Smooth muscle cell of the pulmonary artery (primary cell): ENCODE data around the gene ATP6V1G2. TPM values are rescaled to one million over a fixed set of nuclear protein-coding genes. Genes with fewer than 3 reads are reported as not detected.

Experiments
- total RNA-seq: library from RNA; depleted of rRNA; stranded (reverse); fragments of >200 nt; gene quantifications from 2 replicates; pipeline ENCODE4 v1.2.3, GENCODE V29; 2014

Gene ATP6V1G2
- total RNA-seq, result 1.5 and 4.3 TPM in 2 replicates

DNA sequence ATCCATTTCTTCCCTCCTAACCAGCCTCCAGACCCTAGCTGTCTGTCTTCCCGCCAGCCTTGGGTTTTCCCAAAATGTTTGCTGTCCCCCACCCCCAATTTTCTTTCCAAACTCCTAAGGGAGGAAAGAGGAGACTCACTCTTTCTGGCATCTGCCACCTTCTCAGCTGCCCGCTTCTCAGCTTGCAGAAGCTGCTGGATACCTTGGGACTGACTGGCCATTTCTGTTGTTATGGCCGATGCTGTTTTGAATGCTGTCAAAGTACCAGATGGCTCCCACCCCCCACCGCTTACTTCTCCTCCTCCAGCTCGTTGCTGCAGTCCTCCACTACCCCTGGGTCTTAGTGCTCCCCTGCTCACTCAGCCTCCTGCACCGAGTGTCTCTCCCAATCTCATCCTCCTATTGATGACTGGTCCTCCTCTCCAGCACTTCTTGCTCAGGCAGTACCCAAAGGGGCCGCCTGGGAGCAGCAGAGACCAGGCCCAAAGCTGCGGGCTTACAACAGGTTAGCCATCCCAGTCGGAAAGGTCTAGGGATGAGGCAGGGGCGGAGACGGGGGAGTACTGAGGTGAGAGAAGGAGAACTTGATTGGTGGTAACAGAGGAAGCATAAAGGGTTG lies at the start of gene ATP6V1G2:
TSS of gene ATP6V1G2 (minus strand) at position 270 of the 619 bp plus-strand sequence. CDS start at position 221, 49 bp downstream.

GRCh38 chr6:31586008-31586407 lies 39.6 kb upstream of the ATP6V1G2 start, which contains the start of gene LST1:
TSS of gene LST1 (plus strand) at chr6:31586277. CDS start at chr6:31587300, 1,023 bp downstream.

DNA sequence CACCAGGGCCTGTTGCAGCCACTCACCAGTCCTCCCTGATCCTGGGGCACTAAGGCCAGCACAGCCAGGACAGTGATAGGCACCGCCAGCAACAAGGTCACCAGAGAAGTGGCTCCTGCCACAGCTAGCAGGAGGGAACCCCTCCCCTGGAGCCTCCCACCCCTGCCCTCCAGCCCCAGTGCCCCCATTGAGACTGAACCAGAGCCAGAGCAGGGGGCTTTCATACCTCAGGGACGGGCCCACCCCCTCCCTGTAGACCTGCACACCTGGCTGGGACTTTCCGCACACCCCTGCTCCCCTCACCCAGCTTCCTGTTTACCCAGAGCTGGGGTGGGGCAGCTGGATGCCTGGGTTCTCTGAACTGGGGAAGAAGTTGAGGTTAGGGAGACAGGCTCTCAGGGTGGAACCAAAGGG lies 35.8 kb upstream of the ATP6V1G2 start, which contains the start of gene LTB:
TSS of gene LTB (minus strand) at position 195 of the 414 bp plus-strand sequence. CDS start at position 188, 7 bp downstream.

DNA sequence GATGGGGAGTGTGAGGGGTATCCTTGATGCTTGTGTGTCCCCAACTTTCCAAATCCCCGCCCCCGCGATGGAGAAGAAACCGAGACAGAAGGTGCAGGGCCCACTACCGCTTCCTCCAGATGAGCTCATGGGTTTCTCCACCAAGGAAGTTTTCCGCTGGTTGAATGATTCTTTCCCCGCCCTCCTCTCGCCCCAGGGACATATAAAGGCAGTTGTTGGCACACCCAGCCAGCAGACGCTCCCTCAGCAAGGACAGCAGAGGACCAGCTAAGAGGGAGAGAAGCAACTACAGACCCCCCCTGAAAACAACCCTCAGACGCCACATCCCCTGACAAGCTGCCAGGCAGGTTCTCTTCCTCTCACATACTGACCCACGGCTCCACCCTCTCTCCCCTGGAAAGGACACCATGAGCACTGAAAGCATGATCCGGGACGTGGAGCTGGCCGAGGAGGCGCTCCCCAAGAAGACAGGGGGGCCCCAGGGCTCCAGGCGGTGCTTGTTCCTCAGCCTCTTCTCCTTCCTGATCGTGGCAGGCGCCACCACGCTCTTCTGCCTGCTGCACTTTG lies 29.0 kb upstream of the ATP6V1G2 start, which contains the start of gene TNF:
TSS of gene TNF (plus strand) at position 231 of the 567 bp plus-strand sequence. CDS start at position 408, 177 bp downstream.

DNA sequence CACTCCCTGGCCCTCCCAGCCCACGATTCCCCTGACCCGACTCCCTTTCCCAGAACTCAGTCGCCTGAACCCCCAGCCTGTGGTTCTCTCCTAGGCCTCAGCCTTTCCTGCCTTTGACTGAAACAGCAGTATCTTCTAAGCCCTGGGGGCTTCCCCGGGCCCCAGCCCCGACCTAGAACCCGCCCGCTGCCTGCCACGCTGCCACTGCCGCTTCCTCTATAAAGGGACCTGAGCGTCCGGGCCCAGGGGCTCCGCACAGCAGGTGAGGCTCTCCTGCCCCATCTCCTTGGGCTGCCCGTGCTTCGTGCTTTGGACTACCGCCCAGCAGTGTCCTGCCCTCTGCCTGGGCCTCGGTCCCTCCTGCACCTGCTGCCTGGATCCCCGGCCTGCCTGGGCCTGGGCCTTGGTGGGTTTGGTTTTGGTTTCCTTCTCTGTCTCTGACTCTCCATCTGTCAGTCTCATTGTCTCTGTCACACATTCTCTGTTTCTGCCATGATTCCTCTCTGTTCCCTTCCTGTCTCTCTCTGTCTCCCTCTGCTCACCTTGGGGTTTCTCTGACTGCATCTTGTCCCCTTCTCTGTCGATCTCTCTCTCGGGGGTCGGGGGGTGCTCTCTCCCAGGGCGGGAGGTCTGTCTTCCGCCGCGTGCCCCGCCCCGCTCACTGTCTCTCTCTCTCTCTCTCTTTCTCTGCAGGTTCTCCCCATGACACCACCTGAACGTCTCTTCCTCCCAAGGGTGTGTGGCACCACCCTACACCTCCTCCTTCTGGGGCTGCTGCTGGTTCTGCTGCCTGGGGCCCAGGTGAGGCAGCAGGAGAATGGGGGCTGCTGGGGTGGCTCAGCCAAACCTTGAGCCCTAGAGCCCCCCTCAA lies 25.9 kb upstream of the ATP6V1G2 start, which contains the start of gene LTA:
TSS of gene LTA (plus strand) at position 249 of the 871 bp plus-strand sequence. CDS start at position 703, 454 bp downstream.

DNA sequence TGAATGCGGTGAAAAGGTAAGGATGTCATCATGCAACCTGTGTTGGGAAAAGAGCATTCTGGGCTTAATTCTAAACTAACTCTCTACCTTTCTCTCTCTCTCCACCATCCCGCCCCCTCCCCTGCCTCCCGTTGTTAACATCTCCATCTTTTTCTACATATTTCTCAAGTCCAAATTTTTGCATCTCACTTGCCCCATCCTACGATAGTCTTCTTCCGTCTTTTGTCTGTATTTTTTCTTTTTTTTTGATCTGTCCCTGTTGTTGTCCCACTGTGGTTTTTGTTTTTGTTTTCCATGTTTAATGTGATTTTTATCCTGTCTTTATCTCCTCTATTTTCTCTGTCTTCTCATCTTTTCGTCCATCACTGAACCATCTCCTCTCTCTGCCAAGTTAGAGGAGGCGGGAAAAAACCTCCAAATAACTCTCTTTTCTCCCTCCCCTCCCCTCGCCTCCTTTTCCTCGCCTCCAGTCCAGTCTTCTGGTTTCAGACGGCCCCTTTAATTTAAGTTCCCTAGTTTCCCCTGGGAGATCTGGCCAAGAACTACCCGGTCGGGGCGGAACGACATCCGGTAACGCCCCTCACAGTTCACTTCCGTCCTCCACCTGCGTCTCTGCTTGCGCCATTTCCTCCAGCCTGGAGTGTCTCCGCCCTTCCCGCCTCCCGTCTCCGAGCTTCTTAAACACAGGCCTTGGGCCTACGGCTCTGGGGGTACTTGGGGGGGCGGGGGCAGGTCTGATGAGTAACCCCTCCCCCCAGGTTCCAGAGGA lies 734 bp upstream of the ATP6V1G2 start, which contains the start of gene NFKBIL1:
TSS of gene NFKBIL1 (plus strand) at position 651 of the 769 bp plus-strand sequence. CDS start at position 738, 87 bp downstream.

GRCh38 chr6:31541658-31542521 lies 4.5 kb downstream of the ATP6V1G2 start, which contains the start of gene DDX39B:
TSS of gene DDX39B (minus strand) at chr6:31542003. CDS start at chr6:31540532, 1,471 bp downstream.

GRCh38 chr6:31528821-31529328 lies 17.5 kb downstream of the ATP6V1G2 start, which contains the start of gene MCCD1:
TSS of gene MCCD1 (plus strand) at chr6:31528962. CDS start at chr6:31529015, 53 bp downstream.

DNA sequence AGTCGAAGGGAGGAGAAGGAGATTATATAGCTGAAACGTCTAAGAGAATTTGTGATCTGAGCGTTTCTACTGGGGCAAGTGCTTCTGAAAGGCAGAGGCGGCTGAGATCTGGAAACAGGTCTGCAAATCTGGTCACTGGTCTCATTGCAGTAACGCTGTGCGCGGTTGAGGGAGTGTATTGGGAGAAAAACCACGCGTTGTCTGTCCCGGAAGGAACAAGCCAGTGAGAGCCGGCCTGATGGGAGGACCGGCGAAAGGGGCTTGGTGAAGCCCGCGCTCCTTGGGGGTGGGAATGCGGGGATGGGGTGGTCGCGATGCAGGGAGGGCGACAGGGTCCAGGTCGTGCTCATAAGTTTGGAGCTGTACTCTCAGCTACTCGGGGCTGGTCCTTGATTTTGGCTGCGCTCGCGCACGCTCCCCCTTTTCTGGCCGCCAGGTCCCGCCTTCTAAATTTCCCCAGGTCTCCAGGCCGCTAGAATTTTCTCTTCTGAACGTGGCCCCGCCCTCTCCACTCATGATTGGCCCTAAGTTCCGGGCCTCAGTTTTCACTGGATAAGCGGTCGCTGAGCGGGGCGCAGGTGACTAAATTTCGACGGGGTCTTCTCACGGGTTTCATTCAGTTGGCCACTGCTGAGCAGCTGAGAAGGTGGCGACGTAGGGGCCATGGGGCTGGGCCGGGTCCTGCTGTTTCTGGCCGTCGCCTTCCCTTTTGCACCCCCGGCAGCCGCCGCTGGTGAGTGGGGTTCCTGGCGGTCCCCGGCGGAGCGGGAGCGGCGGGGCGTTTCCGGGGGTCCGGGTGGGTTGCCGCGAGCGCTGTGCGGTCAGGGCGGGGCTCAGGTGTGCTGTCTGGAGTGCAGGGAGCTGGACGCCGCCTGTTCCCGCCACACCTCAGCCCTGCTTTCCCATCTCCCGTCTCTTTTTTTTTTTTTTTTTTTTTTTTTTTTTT lies 48.6 kb downstream of the ATP6V1G2 start, which contains the start of gene MICB:
TSS of gene MICB (plus strand) at position 615 of the 946 bp plus-strand sequence. CDS start at position 664, 49 bp downstream.

Other genes with a start within 250 kb of the ATP6V1G2 start
- 299 and 693 TPM in 2 replicates for gene HLA-B, start 189.4 kb downstream of the ATP6V1G2 start, total RNA-seq
- 45.9 and 164 TPM in 2 replicates for gene MICA, start 143.0 kb downstream of the ATP6V1G2 start, total RNA-seq
- 14.8 and 15.8 TPM in 2 replicates for gene MICB, start 48.5 kb downstream of the ATP6V1G2 start, total RNA-seq
- gene MCCD1, start 17.6 kb downstream of the ATP6V1G2 start, total RNA-seq, result not detected in 2 replicates
- 221 and 228 TPM in 2 replicates for gene DDX39B, start 4.6 kb downstream of the ATP6V1G2 start, total RNA-seq
- 22.7 and 27.5 TPM in 2 replicates for gene NFKBIL1, start 1.0 kb upstream of the ATP6V1G2 start, total RNA-seq
- not detected in 2 replicates for gene LTA, start 25.7 kb upstream of the ATP6V1G2 start, total RNA-seq
- gene TNF, start 29.0 kb upstream of the ATP6V1G2 start, total RNA-seq, result not detected in 2 replicates
- gene LTB, start 35.8 kb upstream of the ATP6V1G2 start, total RNA-seq, result not detected in 2 replicates
- 0.23 TPM in 1 of 2 replicates, not detected in the other for gene LST1, start 39.7 kb upstream of the ATP6V1G2 start, total RNA-seq
- not detected in 2 replicates for gene NCR3, start 46.4 kb upstream of the ATP6V1G2 start, total RNA-seq
- not detected in 2 replicates for gene AIF1, start 68.6 kb upstream of the ATP6V1G2 start, total RNA-seq
- 61.8 and 76.9 TPM in 2 replicates for gene PRRC2A, start 74.1 kb upstream of the ATP6V1G2 start, total RNA-seq
- gene BAG6, start 106.1 kb upstream of the ATP6V1G2 start, total RNA-seq, result 194 and 208 TPM in 2 replicates
- gene APOM, start 109.3 kb upstream of the ATP6V1G2 start, total RNA-seq, result 1.0 and 1.6 TPM in 2 replicates
- gene C6orf47, start 114.2 kb upstream of the ATP6V1G2 start, total RNA-seq, result 20.9 and 23.3 TPM in 2 replicates
- 9.7 and 14.1 TPM in 2 replicates for gene GPANK1, start 118.4 kb upstream of the ATP6V1G2 start, total RNA-seq
- 75.1 and 82.0 TPM in 2 replicates for gene CSNK2B, start 119.5 kb upstream of the ATP6V1G2 start, total RNA-seq
- 1.9 and 4.0 TPM in 2 replicates for gene LY6G5B, start 123.4 kb upstream of the ATP6V1G2 start, total RNA-seq
- 0.26 and 0.85 TPM in 2 replicates for gene LY6G5C, start 134.5 kb upstream of the ATP6V1G2 start, total RNA-seq
- 47.6 and 50.4 TPM in 2 replicates for gene ABHD16A, start 156.7 kb upstream of the ATP6V1G2 start, total RNA-seq
- not detected in 2 replicates for gene LY6G6F, start 160.3 kb upstream of the ATP6V1G2 start, total RNA-seq
- gene LY6G6D, start 168.7 kb upstream of the ATP6V1G2 start, total RNA-seq, result not detected in 2 replicates
- gene LY6G6C, start 175.1 kb upstream of the ATP6V1G2 start, total RNA-seq, result not detected in 2 replicates
- not detected in 2 replicates for gene MPIG6B, start 176.8 kb upstream of the ATP6V1G2 start, total RNA-seq
- 66.1 and 86.1 TPM in 2 replicates for gene DDAH2, start 182.7 kb upstream of the ATP6V1G2 start, total RNA-seq
- gene CLIC1, start 189.9 kb upstream of the ATP6V1G2 start, total RNA-seq, result 417 and 463 TPM in 2 replicates
- gene MSH5, start 193.4 kb upstream of the ATP6V1G2 start, total RNA-seq, result 3.8 and 6.6 TPM in 2 replicates
- 0.78 and 0.79 TPM in 2 replicates for gene SAPCD1, start 216.0 kb upstream of the ATP6V1G2 start, total RNA-seq
- 0.26 and 0.46 TPM in 2 replicates for gene VWA7, start 230.7 kb upstream of the ATP6V1G2 start, total RNA-seq
- 50.8 and 109 TPM in 2 replicates for gene VARS1, start 249.1 kb upstream of the ATP6V1G2 start, total RNA-seq